PC-3 (cell line): ENCODE data around the gene DQX1. TPM values are rescaled to one million over a fixed set of nuclear protein-coding genes. Genes with fewer than 3 reads are reported as not detected.

Experiments used
- ATAC-seq: fragments of 200-7000 bp; cut with Tn5 transposase; 2 replicates; pipeline ENCODE4 v1.9.1; 2020; ENCODE audit warnings: mild to moderate bottlenecking, moderate library complexity
- BruUV-seq: library from RNA; stranded (reverse); fragments of 400-500 nt; replicated peaks from 2 replicates; lab custom pipeline; 2021; lab: Mats Ljungman, UMichigan
- CTCF ChIA-PET: fragments of 300-600 bp; sonication (Branson Sonifier 250); formaldehyde crosslinking; loops from one replicate; lab custom pipeline; 2022; ENCODE audit warnings: antibody characterized with exemption; lab: Charles Lee
- POLR2A ChIA-PET: fragments of 300-600 bp; sonication (Branson Sonifier 250); formaldehyde crosslinking; loops from one replicate; lab custom pipeline; 2022; ENCODE audit warnings: antibody characterized with exemption; ENCODE audit not compliant: unreplicated experiment; lab: Charles Lee
- DNase-seq: peaks from one replicate; pipeline ENCODE4 v3.0.0-alpha.2; 2015
- H2AFZ ChIP-seq: fragments of 300-600 bp; sonication (generic); 2 replicates; pipeline ENCODE4 v1.6.0; 2016; ENCODE audit warnings: antibody characterized with exemption, low read length
- H3F3A ChIP-seq: fragments of 300-600 bp; sonication (generic); one replicate; pipeline ENCODE4 v1.6.0; 2017; ENCODE audit warnings: antibody characterized with exemption, low read length, control low read depth, mild to moderate bottlenecking; ENCODE audit not compliant: unreplicated experiment
- H3K27ac ChIP-seq: fragments of 300-600 bp; sonication (generic); 2 replicates; pipeline ENCODE4 v1.5.1; 2016; ENCODE audit warnings: mild to moderate bottlenecking, low read length
- H3K27me3 ChIP-seq: fragments of 300-600 bp; sonication (generic); 2 replicates; pipeline ENCODE4 v1.6.1; 2016; ENCODE audit warnings: low read length, mixed read lengths
- H3K36me3 ChIP-seq: fragments of 300-600 bp; sonication (generic); 2 replicates; pipeline ENCODE4 v1.6.1; 2016; ENCODE audit warnings: low read depth, mixed run types, low read length, mixed read lengths
- H3K4me1 ChIP-seq: fragments of 300-600 bp; sonication (generic); 2 replicates; pipeline ENCODE4 v1.5.1; 2016; ENCODE audit warnings: low read length; ENCODE audit not compliant: insufficient read depth
- H3K4me2 ChIP-seq: fragments of 300-600 bp; sonication (generic); 2 replicates; pipeline ENCODE4 v1.6.0; 2016; ENCODE audit warnings: low read length
- H3K4me3 ChIP-seq: fragments of 300-600 bp; sonication (generic); 2 replicates; pipeline ENCODE4 v1.5.1; 2016; ENCODE audit warnings: mild to moderate bottlenecking, low read length, mixed read lengths
- H3K79me2 ChIP-seq: fragments of 300-600 bp; sonication (generic); 2 replicates; pipeline ENCODE4 v1.6.1; 2017; ENCODE audit warnings: low read length, mixed read lengths
- H3K9ac ChIP-seq: fragments of 300-600 bp; sonication (generic); 2 replicates; pipeline ENCODE4 v1.6.0; 2016; ENCODE audit warnings: mild to moderate bottlenecking, low read length
- H3K9me2 ChIP-seq: fragments of 300-600 bp; sonication (generic); replicated peaks from 2 replicates; pipeline ENCODE4 v1.6.1; 2016; ENCODE audit warnings: mixed run types, low read length, mixed read lengths
- H3K9me3 ChIP-seq: fragments of 300-600 bp; sonication (generic); 2 replicates; pipeline ENCODE4 v1.6.1; 2016; ENCODE audit warnings: low read length, mixed read lengths
- H4K20me1 ChIP-seq: fragments of 300-600 bp; sonication (generic); 2 replicates; pipeline ENCODE4 v1.6.1; 2016; ENCODE audit warnings: low read length, mixed read lengths
- EZH2 ChIP-seq: fragments of 300-600 bp; sonication (generic); IDR thresholded peaks from one replicate; pipeline ENCODE4 v1.6.1; 2017; ENCODE audit warnings: antibody characterized with exemption, mild to moderate bottlenecking, low read length; ENCODE audit not compliant: unreplicated experiment
- EZH2phosphoT487 ChIP-seq: fragments of 300-600 bp; sonication (generic); IDR thresholded peaks from 2 replicates; pipeline ENCODE4 v1.6.1; 2018; ENCODE audit warnings: mild to moderate bottlenecking, antibody characterized with exemption, low read length, borderline replicate concordance
- intact Hi-C: fragments of 100-400 bp; cut with micrococcal nuclease; formaldehyde crosslinking; loops from 2 replicates; pipeline ENCODE4 v1.9.0; 2023
- total RNA-seq: library from RNA; depleted of rRNA; stranded (reverse); fragments of >200 nt; gene quantifications from 2 replicates; pipeline ENCODE4 v1.2.3, GENCODE V29; 2014
- TF ChIP-seq, protein P1 (sequence below): fragments of 300-600 bp; sonication (generic); conservative IDR thresholded peaks from 2 replicates; pipeline ENCODE4 v1.5.1; 2017; ENCODE audit warnings: antibody characterized with exemption, low read depth, mild to moderate bottlenecking, low read length

Gene DQX1
- total RNA-seq, 1 experiment from 2014 or later, result 0.07 TPM

GRCh38 chr2:74472945-74473258 lies 53.1 kb downstream of the DQX1 start:
- H3K4me2 ChIP-seq, result peak overlapping the region; percentile 82
- DNase-seq (no peak), ATAC-seq (peak; percentile 9)
- TSS peak; percentile 92 for BruUV-seq
- CTCF ChIA-PET, result no interaction called here
- peaks cover 10% of the 10 kb centered on the region for H3F3A ChIP-seq
- intact Hi-C loops, result no loop called here
- TF ChIP-seq EZH2 (no peak), EZH2phosphoT487 (no peak)
- TF ChIP-seq, protein P1, sequence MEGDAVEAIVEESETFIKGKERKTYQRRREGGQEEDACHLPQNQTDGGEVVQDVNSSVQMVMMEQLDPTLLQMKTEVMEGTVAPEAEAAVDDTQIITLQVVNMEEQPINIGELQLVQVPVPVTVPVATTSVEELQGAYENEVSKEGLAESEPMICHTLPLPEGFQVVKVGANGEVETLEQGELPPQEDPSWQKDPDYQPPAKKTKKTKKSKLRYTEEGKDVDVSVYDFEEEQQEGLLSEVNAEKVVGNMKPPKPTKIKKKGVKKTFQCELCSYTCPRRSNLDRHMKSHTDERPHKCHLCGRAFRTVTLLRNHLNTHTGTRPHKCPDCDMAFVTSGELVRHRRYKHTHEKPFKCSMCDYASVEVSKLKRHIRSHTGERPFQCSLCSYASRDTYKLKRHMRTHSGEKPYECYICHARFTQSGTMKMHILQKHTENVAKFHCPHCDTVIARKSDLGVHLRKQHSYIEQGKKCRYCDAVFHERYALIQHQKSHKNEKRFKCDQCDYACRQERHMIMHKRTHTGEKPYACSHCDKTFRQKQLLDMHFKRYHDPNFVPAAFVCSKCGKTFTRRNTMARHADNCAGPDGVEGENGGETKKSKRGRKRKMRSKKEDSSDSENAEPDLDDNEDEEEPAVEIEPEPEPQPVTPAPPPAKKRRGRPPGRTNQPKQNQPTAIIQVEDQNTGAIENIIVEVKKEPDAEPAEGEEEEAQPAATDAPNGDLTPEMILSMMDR, result no peak
- H3K27ac ChIP-seq, result peak overlapping the region; percentile 80
- H3K4me1 ChIP-seq, result peaks cover 14% of the 10 kb centered on the region
- peak overlapping the region; percentile 79 for H3K4me3 ChIP-seq
- no peaks in the 10 kb centered on the region for H3K9me3 ChIP-seq
- H3K79me2 ChIP-seq, result peaks cover 9% of the 10 kb centered on the region
- peak overlapping the region; percentile 84 for H3K9ac ChIP-seq
- peak overlapping the region; percentile 89 for H2AFZ ChIP-seq
- H3K27me3 ChIP-seq, result no peaks in the 10 kb centered on the region
- POLR2A ChIA-PET, result no interaction called here
- peaks cover 11% of the 10 kb centered on the region for H3K36me3 ChIP-seq
- no peaks in the 10 kb centered on the region for H3K9me2 ChIP-seq
- no peaks in the 10 kb centered on the region for H4K20me1 ChIP-seq

GRCh38 chr2:74472086-74472944 lies 53.7 kb downstream of the DQX1 start, which contains the start of gene MRPL53:
Gene MRPL53, minus strand, starts transcription at chr2:74472680. Its CDS starts 20 bp downstream, at chr2:74472660.
- H3F3A ChIP-seq, result peaks cover 10% of the 10 kb centered on the region
- H3K9me3 ChIP-seq, result no peaks in the 10 kb centered on the region
- no peaks in the 10 kb centered on the region for H3K9me2 ChIP-seq
- TSS peak; percentile 89 for BruUV-seq
- peak within 1 kb of the TSS; percentile 84 for H3K9ac ChIP-seq
- peak within 1 kb of the TSS; percentile 82 for H3K4me2 ChIP-seq
- ATAC-seq (peak; percentile 88), DNase-seq (peak; percentile 94)
- no peaks in the 10 kb centered on the region for H3K27me3 ChIP-seq
- intact Hi-C loops, result no loop called here
- TF ChIP-seq EZH2phosphoT487, result no peak
- TF ChIP-seq, protein P1, result no peak
- no peak for TF ChIP-seq EZH2
- peak within 1 kb of the TSS; percentile 89 for H2AFZ ChIP-seq
- H3K4me3 ChIP-seq, result peak within 1 kb of the TSS; percentile 79
- ChIA-PET POLR2A (no interaction called here), CTCF (no interaction called here)
- peaks cover 9% of the 10 kb centered on the region for H3K79me2 ChIP-seq
- H4K20me1 ChIP-seq, result no peaks in the 10 kb centered on the region
- peak within 1 kb of the TSS; percentile 80 for H3K27ac ChIP-seq
- peaks cover 14% of the 10 kb centered on the region for H3K4me1 ChIP-seq
- peaks cover 8% of the 10 kb centered on the region for H3K36me3 ChIP-seq
